Fibroblast of skin of left biceps (primary cell): Measurements from ENCODE around the gene KCNH2.

Experiments
- DNase-seq, 2 experiments: peaks; one replicate each; pipeline ENCODE4 v3.0.0-alpha.2; 2013; ENCODE audit warnings: low read depth in 2 of 2

The KCNH2 gene

GRCh38 chr7:150949564-150949963 is 28.6 kb downstream of the KCNH2 start:
- no peak for DNase-seq

- no peak for DNase-seq
Observed at GRCh38 chr7:150948791-150949251, 29.3 kb downstream of the KCNH2 start.

- no peak for DNase-seq
Observed at GRCh38 chr7:150947761-150948651, 30.1 kb downstream of the KCNH2 start.

- no peak for DNase-seq
Observed at GRCh38 chr7:150947241-150947745, 30.8 kb downstream of the KCNH2 start.

- DNase-seq = no peak
Observed at GRCh38 chr7:150946421-150947240, 31.5 kb downstream of the KCNH2 start.

GRCh38 chr7:150945853-150946420 is 32.2 kb downstream of the KCNH2 start:
- no peak for DNase-seq

- DNase-seq = no peak
Observed at GRCh38 chr7:150945171-150945852, 32.8 kb downstream of the KCNH2 start.

GRCh38 chr7:150944066-150945042 is 33.8 kb downstream of the KCNH2 start:
- no peak for DNase-seq

GRCh38 chr7:150943453-150943814 is 34.7 kb downstream of the KCNH2 start:
- DNase-seq = no peak

- no peak for DNase-seq
Observed at GRCh38 chr7:150942591-150943452, 35.3 kb downstream of the KCNH2 start.

- no peak for DNase-seq
Observed at GRCh38 chr7:150942001-150942590, 36.0 kb downstream of the KCNH2 start.

- DNase-seq = no peak
Observed at GRCh38 chr7:150941351-150942000, 36.6 kb downstream of the KCNH2 start.

- no peak for DNase-seq
Observed at GRCh38 chr7:150940431-150941102, 37.6 kb downstream of the KCNH2 start.

GRCh38 chr7:150939466-150939865 is 38.7 kb downstream of the KCNH2 start:
- DNase-seq = no peak

- no peak for DNase-seq
Observed at GRCh38 chr7:150939052-150939451, 39.1 kb downstream of the KCNH2 start.

- DNase-seq = no peak
Observed at GRCh38 chr7:150938566-150938965, 39.6 kb downstream of the KCNH2 start.

GRCh38 chr7:150937848-150938561 is 40.1 kb downstream of the KCNH2 start:
- DNase-seq = no peak
